ENCODE data around the gene RANBP10.
"Not testable (repeated sequence)": the region's sequence is repeated elsewhere in the genome, so short reads cannot be mapped to it uniquely, and the experiment has no call there.

Gene RANBP10

DNA sequence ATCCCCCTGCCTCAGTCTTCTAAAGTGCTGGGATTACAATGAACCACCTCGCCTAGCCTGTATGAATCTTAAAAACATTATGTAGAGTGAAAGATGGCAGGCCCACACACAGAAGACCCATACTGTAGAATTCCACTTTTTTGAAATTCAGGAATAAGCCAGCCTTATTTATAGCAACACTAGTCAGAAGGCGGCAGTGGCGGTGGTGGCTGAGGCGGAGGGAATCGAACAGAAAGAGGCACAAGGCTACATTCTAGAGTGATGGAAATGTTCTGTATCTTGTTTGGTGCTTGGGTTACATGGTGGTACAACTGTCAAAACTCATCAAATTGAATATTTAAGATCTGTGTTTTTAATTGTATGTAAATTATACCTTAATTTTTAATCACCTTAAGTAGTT, 98.6 kb downstream of the RANBP10 start:
- no peak for DNase-seq

DNA sequence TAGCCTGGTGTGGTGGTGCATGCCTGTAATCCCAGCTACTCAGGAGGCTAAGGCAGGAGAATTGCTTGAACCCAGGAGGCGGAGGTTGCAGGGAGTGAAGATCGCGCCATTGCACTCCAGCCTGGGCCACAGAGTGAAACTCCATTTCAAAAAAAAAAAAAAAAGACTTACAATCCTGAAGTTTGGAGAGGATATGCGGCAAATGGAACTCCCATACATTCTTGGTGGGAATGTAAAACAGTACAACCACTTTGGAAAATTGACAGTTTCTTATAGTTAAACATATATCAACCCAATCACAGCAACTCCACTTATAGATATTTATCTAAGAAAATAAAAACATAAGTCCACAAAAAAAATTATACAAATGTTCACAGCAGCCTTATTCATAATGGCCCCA, 99.2 kb downstream of the RANBP10 start:
- DNase-seq: no peak

DNA sequence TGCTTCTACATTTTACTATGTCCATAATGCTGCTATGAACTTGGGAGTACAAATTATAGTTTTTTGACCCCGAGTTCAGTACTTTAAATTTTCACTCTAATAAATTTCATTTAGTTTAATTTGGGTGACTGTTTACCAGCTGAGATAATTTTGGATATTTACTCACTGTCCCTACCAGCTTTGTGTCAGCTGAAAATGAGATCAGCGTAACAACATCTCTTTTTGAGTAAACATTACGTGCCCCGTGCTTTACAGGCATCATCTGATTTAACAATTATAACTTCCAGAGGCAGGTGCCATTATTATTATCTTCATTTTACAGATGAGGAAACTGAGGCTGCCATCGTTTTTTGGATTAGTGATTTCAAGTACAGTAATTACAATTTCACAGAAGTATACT, 102.2 kb downstream of the RANBP10 start:
- no peak for DNase-seq

DNA sequence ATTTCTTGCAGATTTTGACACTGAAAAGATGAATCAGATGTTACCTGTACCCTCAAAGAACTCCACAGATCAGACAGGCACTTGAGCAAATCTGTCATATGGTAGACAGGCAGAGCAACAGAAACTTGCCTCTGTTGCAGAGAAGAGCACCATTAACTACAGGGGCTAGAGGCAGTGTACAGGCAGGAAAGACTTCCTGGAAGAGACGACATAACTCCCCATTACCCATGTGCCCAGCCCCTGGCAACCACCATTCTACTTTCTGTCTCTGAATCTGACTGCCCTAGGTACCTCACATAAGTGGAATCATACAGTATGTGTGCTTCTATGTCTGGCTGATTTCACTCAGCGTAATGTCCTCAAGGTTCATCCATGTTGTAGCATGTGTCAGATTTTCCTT, 102.7 kb downstream of the RANBP10 start:
- no peak for DNase-seq

DNA sequence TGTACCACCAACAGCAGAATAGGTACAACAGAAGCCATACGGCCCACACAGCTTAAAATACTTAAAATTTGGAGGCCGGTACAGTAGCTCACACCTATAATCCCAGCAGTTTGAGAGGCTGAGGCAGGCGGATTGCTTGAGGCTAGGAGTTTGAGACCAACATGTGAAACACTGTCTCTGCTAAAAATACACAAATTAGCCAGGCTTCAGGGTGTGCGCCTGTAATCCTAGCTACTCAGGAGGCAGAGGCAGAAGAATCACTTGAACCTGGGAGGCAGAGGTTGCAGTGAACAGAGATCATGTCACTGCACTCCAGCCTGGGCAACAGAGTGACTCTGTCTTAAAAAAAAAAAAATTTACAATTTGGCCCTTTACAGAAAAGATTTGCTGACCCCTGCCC, 104.2 kb downstream of the RANBP10 start:
- no peak for DNase-seq

DNA sequence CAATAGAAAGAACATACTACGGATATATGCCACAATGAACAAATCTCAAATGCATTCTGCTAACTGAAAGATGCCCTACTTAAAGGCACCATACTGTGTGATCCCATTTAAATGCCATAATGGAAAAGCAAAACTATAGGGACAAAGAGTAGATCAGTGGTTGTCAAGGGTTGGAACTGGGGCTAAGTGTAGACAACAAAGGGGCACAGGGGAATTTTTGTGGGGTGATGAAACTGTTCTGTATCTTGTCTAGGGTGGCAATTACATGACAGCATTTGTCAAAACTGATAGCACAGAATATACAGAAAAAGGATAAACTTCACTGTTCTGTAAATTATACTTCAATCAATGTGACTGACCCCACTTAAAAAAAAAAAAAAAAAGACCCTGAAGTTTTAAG, 104.9 kb downstream of the RANBP10 start:
- DNase-seq: no peak

DNA sequence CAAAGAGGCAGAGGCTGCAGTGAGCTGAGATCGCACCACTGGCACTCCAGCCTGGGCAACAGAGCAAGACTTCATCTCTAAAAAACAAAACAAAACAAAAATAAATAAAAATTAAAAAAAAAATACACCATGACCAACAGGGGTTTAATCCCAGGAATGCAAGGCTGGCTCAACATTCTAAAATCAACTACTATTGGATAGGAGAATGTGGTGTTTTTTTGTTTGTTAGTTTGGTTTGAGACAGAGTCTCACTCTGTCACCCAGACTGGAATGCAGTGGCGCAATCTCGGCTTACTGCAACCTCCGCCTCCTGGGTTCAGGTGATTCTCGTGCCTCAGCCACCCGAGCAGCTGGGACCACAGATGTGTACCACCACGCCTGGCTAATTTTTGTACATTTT, 107.1 kb downstream of the RANBP10 start:
- DNase-seq: no peak

DNA sequence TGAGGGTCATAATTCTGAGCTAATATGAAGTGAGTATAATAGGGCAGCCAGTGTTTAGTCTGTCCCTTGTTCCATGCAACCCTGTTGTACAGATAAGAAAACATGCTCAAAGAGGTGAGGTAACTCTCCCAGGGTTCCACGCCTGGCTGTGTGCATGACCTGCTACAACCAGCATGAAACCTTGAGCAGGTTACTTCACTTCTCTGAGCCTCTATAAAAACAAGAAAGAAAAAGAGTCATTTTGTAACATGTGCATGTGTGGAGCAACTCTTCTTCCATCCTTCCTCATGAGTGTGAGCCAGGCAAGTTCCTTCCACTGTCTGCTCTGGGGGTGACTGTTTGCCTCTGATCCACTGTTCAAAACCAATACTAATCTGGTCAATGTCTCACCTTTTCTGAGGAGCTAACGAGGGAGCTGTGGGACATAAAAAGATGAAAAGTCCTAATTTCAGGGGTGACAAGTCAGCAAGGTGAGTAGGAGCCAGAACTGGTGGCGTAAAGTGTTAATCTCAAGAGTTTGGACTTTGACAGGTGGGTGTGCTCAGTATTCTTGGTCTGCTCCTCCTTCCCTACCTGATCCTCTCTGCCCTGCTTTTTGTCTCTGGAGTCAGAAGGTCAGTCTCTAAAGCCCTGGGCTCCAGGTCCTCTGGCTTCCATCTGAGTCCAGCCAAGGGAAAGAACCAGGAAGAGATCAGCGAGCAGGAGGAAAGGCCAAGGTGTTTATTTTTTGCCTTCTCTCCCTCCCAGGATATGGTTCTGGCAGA, 108.8 kb downstream of the RANBP10 start:
- DNase-seq: no peak

DNA sequence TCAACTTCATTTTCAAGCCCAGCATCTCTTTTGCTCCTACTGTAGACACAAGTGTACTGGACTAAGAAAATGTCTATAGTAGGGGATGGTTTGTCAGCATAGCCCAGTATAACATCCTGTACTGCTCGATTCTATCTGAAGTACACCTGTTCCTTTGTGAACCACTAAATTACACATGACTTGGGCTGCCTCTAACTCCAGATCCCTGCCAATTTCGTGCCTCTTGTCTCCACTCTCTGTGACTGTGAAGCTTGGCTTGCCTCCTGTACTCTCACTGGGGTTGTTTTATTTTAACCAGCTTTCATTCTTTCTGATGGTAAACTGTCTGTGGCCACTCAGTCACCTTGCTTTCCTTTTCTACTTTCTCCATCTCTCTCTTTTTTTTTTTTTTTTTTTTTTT, 111.7 kb downstream of the RANBP10 start:
- DNase-seq: no peak

DNA sequence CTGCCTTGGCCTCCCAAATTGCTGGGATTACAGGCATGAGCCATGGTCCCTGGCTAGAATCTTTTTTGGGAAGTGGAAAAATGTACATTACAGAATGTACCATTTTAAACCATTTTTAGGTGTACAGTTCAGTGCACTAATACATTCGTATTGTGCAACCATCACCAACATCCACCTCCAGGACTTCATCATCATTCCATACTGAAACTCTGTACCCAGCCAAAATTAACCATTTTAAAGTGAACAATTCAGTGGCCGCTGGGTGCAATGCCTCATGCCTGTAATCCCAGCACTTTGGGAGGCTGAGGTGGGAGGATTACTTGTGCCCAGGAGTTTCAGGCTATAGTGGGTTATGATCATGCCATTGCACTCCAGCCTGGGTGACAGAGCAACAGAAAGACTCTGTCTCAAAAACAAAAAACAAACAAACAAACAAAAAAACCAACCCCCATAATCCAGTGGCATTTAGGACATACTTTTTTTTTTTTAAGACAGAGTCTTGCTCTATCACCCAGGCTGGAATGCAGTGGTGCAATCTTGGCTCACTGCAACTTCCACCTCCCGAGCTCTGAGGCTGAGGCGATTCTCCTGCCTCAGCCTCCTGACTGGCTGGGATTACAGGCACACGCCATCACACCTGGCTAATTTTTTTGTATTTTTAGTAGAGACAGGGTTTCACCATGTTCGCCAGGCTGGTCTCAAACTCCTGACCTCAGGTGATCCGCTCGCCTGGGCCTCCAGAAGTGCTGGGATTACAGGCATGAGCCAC, 112.7 kb downstream of the RANBP10 start:
- DNase-seq: not testable (repeated sequence)

DNA sequence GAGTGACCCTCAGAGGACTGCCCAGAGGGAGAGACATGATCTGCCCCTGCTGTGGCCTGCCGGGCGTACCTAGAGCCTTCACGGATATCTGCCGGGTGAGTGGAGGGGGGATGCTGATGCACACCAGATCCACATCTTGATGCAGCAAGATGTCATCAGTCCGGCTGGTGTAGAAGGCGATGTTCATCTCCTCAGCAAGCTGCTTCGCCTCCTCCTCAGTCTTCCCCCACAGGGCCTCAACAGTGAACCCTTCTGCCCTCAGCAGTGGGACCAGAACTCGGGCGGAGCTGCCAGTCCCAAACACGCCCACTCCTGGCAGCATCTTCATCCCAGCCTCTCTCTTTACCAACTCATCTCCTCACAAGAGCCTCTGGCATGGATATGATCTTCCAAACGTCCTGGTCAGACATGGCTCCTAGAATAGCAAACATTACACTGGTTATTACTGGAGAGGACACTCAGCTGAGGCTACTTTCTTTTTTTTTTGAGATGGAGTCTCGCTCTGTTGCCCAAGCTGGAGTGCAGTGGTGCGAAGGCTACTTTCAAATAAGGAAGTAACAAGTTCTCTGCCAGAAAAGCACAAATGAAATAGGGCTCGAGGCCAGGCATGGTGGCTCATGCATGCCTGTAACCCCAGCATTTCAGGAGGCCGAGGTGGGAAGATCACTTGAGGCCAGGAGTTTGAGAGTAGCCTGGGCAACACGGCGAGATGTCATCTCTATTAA, 120.8 kb downstream of the RANBP10 start:
- no peak for DNase-seq

DNA sequence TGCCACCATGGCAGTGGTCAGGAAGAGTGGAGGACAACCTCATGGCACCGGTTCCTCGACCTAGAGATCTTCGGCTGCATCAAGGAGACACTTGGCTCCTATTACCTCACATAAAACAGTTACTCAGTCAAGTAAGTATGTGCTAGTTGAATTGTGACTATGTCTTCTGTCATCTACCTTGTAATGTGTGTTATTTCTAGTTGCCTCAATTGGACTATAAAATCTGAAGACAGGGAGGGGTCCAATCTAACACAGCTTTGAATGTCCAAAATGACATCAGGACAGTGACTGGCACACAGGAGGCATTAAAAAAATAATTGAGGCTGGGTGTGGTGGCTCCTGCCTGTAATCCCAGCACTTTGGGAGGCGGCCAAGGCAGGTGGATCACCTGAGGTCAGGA, 122.6 kb downstream of the RANBP10 start:
- DNase-seq: no peak

DNA sequence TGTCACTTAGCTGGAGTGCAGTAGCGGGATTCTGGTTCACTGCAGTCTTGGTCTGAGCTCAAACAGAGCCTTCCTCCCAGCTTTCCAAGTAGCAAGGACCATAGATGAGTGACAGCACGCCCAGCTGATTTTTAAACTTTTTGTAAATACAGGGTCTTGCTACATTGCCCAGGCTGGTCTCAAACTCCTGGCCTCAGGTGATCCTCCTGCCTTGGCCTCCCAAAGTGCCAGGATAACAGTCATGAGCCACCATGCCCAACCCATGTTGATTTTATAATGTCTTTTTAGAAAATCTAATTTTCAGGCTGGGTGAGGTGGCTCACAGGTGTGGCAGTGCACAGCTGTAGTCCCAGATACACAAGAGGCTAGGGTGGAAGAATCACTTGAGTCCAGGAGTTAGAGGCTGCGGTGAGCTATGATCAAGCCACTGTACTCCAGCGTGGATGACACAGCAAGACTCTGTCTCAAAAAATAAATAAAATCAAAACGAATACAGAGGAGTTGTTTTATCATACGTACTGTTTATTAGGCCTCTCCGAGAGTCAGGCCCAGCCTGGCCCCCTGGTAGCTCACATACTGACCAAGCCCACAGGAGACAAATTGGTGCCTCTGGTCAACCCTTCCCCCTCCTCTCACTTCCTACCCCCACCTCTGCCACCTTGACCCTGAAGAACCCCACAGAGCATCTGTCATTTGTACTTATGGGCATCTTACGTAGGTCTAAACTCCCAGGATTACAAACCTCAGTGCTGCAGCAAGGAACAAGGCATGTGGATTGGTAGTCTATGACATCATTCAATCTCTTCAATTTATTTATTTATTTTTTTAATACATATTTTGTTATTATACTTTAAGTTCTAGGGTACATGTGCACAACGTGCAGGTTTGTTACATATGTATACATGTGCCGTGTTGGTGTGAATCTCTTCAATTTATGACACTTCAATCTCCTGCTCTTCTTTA, 126.1 kb downstream of the RANBP10 start:
- no peak for DNase-seq

DNA sequence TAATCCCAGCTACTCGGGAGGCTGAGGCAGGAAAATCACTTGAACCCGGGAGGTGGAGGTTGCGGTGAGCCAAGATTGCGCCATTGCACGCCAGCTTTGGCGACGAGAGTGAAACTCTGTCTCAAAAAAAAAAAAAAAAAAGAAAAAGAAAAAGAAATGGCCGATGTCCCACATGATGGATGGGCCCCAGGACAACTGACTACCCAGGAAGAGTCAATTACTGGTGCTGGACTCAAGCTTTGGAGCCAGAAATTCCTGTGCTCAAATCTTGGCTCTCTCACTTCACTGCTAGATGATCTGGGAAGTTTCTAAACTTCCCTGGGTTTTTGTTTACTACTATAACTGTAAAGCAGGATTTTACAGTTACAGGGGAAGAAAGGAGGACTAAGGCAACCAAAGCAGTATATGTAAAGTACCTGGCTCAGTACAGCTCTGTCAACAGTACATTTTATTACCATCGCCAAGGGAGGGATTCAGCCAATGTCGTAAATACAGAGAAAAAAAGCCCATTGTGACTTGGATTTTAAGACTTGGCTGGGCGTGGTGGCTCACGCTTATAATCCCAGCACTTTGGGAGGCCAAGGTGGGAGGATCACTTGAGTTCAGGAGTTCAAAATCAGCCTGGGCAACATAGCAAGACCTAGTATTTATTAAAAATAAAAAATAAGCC, 127.9 kb downstream of the RANBP10 start:
- no peak for DNase-seq

DNA sequence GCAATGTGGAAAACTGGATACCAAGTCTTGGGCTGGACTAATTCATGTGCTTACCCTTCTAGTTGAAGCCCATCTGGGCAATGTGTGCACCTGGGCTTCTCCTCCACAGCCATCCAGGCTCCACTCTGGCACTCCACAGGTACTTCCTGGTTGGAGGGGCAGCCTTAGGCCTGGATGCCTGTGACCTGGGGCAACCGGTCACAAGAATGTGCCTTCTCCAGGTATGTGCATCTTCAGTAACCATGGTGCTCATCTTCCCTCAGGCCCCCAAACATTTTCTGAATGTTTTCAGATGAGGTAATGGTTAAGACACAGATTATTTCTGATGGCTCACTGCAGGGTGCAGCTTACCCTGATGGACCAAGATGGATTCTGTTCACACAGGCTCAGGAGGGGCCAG, 128.6 kb downstream of the RANBP10 start:
- no peak for DNase-seq

DNA sequence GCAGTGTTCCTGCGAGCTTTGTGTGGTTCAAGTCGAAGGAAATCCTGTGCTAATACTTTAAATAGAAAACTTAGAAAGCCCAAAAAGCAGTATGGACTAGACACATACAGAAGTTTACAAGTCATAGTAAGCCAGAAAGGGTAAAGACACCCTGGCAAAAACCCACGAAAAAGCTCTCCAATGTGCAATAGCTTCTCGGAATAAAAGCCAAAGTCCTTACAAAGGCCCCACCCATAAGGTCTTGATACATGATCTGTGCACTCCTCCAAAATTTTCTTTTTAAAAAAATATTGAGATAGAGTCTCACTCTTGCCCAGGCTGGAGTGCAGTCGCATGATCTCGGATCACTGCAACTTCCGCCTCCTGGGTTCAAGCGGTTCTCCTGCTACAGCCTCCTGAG, 129.4 kb downstream of the RANBP10 start:
- DNase-seq: no peak

DNA sequence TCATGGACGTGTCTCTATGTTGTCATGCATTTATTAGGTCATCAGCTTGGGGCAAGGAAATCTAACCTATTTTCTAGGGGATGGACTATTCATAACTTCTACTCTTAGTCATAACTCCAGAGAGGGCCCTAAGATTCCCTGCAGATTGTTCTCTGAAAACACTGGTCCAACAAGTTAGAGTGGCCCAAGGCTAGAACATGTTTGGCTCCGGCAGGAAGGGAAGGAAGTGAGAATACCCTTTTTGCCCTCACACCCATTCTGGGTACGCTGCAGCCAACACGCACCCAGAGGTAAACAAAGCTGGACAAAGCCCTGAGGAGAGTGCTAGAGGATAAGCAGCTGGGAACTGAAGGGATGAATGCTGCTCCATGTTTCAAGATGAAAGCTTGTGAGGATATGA, 129.8 kb downstream of the RANBP10 start:
- no peak for DNase-seq

DNA sequence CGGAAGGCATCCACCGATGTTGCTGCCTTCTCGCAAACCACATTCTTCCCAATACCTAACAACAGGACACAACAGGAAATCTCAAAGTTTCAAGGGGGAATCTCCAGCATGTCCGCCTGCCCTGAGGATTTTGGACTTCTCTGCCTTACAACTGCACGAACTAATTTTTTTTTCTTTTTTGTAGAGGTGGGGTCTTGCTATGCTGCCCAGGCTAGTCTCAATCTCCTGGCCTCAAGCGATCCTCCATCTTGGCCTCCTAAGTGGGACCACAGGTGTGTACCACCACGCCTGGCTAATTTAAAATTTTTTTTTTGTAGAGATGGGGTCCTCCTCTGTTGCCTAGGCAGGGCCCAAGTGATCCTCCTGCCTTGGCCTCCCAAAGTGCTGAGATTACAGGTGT, 130.4 kb downstream of the RANBP10 start:
- no peak for DNase-seq

DNA sequence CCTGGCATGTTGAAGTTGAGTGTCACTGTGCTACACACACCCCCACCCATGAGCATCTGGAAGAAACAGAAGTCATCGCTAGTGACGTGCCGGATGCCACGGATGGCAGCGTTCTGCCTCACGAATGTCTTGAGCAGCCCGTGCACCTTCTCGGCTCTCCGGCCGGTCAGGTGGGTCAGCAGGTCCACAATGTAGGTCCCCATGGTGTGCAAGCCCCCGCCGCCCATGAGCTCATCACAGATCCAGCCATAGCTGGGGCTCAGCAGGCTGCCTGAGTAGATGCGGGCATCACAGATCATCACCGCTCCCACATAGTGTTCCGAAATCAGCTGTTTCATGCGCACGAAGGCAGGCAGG, 130.8 kb downstream of the RANBP10 start:
- DNase-seq: no peak

DNA sequence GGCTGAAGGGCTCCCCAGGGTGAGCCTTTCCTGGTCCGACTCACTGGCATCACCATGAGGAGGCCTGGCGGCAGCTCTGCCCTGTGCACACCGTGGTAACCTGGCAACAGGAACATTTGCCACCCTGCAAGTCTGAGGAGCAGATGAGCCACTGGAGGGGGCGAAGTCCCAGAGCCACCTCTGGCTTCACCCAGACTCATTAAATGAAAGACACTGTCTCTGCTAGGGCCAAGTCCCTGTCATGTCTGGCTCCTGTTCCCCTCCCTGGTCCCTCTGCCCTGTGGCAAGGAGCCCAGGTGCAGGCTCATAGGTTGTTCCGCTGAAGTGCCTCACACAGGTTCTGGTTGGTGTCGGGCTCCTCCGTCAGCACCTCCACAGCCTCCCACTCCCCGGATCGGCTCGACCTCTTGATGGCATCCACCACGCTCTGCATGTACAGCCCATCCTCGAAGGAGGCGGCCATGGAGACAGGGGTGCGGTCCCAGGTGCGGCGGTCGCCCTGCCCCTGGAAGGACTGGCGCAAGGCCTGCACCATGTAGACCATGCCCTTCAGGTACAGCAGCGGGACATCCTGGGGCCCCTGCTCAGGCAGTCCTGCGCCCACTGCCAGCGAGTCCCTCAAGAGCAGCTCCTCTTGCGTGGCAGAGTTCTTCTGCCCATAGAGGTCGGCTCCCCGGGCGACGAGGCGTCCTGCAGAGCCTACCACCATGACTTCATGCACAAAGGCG, 131.3 kb downstream of the RANBP10 start:
- DNase-seq: no peak
